Measurements from ENCODE around the gene UPK2.

- TF ChIP-seq POLR2A (IDR thresholded peaks at IDR 0.05) (no peak), CTCF (IDR thresholded peaks at IDR 0.05) (no peak), EP300 (IDR thresholded peaks at IDR 0.05) (no peak)
Measured at GRCh38 chr11:118975771-118976709, 19.9 kb downstream of the UPK2 start.

Data from sigmoid colon (tissue), 4 donors.